ENCODE data around the gene ACVR1C. TPM values are rescaled to one million over a fixed set of nuclear protein-coding genes. Genes with fewer than 3 reads are reported as not detected.

The ACVR1C gene
- under 1 TPM in 1 of 2 donors, not detected in 1; 0.41 TPM for total RNA-seq

DNA sequence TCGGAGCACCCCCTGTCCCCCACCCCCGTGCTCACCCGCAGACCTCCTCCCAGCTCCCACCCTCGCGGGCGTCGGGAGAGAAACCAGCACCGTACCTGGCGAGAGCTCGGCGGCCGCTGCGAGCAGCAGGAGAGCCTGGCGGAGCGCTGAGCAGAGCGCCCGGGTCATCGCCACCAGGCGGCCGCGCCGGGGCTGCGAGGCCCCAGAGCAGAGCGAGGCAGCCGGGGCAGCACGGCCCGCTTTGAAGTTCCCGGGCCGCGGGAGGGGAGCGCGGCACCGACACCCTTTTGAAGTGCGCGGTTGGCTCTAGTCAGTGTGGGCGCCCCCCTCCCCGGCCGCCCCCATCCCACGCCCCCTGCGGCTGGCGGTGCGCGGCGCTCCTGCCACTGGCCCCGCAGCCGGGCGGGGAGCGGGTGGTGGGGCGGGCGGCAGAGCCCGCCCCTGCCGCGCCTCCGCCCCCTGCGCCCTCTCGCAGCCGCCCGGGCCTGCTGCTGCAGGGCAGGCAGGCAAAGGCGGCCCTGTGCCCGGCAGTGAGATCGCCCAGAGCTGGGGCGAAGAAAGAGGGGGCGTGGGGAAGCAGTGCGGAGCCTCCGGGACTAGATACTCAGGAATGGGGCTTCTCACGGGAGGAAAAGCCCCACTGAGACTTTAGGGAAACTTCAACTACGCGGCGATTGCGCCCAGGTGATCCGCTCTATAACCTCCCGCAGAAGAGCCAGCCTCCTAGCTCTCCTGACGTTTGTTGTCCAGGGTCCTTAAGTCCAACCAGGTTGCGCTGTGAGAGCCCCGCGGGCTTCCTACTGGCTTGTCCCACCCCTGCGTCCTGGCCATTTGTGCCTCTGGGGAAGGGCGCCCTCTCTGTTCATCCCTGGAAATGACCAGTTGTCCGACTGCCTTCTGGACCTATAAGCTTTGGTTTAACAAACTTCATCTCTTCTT, at the start of gene ACVR1C:
Gene ACVR1C, minus strand, starts transcription at position 388 of the 939 bp plus-strand sequence. Its CDS starts 220 bp downstream, at position 168.
- no peak for DNase-seq (ENCODE audit: low spot score)
- no peaks in the 10 kb centered on the region for H3K36me3 ChIP-seq
- H3K9me3 ChIP-seq: no peaks in the 10 kb centered on the region
- TF ChIP-seq, protein P1, sequence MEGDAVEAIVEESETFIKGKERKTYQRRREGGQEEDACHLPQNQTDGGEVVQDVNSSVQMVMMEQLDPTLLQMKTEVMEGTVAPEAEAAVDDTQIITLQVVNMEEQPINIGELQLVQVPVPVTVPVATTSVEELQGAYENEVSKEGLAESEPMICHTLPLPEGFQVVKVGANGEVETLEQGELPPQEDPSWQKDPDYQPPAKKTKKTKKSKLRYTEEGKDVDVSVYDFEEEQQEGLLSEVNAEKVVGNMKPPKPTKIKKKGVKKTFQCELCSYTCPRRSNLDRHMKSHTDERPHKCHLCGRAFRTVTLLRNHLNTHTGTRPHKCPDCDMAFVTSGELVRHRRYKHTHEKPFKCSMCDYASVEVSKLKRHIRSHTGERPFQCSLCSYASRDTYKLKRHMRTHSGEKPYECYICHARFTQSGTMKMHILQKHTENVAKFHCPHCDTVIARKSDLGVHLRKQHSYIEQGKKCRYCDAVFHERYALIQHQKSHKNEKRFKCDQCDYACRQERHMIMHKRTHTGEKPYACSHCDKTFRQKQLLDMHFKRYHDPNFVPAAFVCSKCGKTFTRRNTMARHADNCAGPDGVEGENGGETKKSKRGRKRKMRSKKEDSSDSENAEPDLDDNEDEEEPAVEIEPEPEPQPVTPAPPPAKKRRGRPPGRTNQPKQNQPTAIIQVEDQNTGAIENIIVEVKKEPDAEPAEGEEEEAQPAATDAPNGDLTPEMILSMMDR (IDR thresholded peaks at IDR 0.05): peak; percentile 44
- H3K27me3 ChIP-seq (replicated peaks; ENCODE audit: insufficient read depth): no peaks in the 10 kb centered on the region
- H3K27ac ChIP-seq: no peak within 1 kb of the TSS
- peak within 1 kb of the TSS; percentile 79 for H3K4me3 ChIP-seq
- peaks cover 10 to 11% of the 10 kb centered on the region in 2 donors for H3K4me1 ChIP-seq (ENCODE audit: control insufficient read depth in 1 of 2, low read depth in 2 of 2)
- no peak for ATAC-seq (ENCODE audit: insufficient number of reproducible peaks, low FRiP score, low read depth)

DNA sequence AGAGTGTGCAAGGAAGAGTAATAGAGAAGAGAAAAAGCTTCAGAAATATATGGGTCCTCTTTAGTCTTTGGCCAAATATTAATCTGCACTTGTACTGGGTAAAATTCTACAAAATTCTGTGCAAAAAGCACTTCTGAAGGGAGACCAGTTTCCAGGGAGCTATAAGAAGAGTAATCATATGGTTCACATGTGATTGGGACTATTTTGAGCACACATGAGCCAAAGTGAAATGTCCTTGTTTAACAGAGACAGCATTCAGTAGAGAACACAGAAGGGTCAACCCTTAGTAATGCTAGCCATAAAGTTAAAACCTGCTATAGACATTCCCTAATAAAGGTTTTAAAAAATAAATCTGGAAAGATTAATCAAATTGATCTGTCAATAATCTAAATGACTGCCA, 49.3 kb upstream of the ACVR1C start:
- ATAC-seq (ENCODE audit: insufficient number of reproducible peaks, low FRiP score, low read depth): no peak
- DNase-seq (ENCODE audit: low spot score): no peak
- no peaks in the 10 kb centered on the region for H3K36me3 ChIP-seq
- TF ChIP-seq, protein P1 (IDR thresholded peaks at IDR 0.05): no peak
- no peak overlapping the region for H3K4me3 ChIP-seq
- H3K9me3 ChIP-seq: no peaks in the 10 kb centered on the region
- no peaks in the 10 kb centered on the region for H3K27me3 ChIP-seq (replicated peaks; ENCODE audit: insufficient read depth)
- H3K27ac ChIP-seq: no peak overlapping the region
- H3K4me1 ChIP-seq (ENCODE audit: control insufficient read depth in 1 of 2, low read depth in 2 of 2): no peaks in the 10 kb centered on the region

DNA sequence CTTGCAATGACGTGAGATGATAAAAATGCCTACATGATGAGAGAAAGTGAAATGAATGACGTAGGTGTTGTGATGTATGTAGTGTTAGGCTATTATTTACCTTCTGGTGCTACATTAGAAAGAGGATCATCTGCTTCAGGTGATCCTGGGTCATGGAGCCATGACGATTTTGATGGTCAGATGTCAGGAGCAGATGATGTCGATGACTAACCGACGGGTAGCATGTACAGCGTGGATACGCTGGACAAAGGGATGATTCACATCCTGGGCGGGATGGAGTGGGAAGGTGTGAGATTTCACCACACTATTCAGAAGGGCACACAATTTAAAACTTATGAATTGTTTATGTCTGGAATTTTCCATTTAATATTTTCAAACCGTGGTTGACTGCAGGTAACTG, 43.5 kb upstream of the ACVR1C start:
- DNase-seq (ENCODE audit: low spot score): no peak
- no peaks in the 10 kb centered on the region for H3K27me3 ChIP-seq (replicated peaks; ENCODE audit: insufficient read depth)
- H3K9me3 ChIP-seq: no peaks in the 10 kb centered on the region
- no peak overlapping the region for H3K4me3 ChIP-seq
- no peak overlapping the region for H3K27ac ChIP-seq
- ATAC-seq (ENCODE audit: insufficient number of reproducible peaks, low FRiP score, low read depth): no peak
- H3K36me3 ChIP-seq: no peaks in the 10 kb centered on the region
- H3K4me1 ChIP-seq (ENCODE audit: control insufficient read depth in 1 of 2, low read depth in 2 of 2): no peaks in the 10 kb centered on the region
- TF ChIP-seq, protein P1 (IDR thresholded peaks at IDR 0.05): no peak

DNA sequence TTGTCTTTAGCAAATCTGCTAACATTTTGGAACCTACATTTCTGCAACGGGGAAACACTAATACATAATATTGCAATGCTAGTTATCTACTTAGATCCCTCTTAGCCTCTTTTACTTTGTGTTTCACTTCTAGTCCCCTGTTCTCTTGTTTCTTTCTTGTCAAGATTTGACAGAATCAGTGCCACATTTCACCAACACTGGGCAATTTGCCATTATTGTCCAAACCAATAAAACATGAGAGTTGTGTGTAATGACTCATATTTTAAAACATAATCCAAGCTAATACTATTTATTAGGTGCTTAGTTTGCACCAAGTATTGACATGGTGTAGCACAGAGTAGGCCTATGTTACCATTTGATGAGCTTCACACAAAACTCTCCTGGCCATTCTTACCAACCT, 33.7 kb upstream of the ACVR1C start:
- ATAC-seq (ENCODE audit: insufficient number of reproducible peaks, low FRiP score, low read depth): no peak
- Histone ChIP-seq H3K4me3 (no peak overlapping the region), H3K36me3 (no peaks in the 10 kb centered on the region), H3K4me1 (ENCODE audit: control insufficient read depth in 1 of 2, low read depth in 2 of 2) (no peaks in the 10 kb centered on the region), H3K9me3 (no peaks in the 10 kb centered on the region), H3K27ac (no peak overlapping the region), H3K27me3 (replicated peaks; ENCODE audit: insufficient read depth) (no peaks in the 10 kb centered on the region)
- DNase-seq (ENCODE audit: low spot score): no peak
- TF ChIP-seq, protein P1 (IDR thresholded peaks at IDR 0.05): no peak

DNA sequence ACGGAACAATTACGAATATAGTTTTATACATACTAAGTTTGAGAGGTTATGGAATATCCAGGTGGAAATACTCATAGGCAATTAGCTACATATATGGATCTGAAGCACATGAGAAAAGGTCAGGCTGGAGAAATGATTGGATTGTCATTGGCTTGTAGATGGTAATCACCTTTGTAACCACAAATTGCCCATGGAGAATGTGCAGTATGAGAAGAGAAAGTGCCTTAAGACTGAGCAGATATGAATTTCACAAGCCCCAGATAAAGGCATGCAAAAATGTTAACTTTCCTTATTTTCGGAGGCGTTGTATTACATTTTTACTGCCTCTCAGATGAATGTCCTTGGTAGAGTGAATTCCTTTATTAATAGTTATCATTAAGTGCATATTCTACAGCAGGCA, 33.1 kb upstream of the ACVR1C start:
- TF ChIP-seq, protein P1 (IDR thresholded peaks at IDR 0.05): no peak
- Histone ChIP-seq H3K27ac (no peak overlapping the region), H3K4me3 (no peak overlapping the region), H3K9me3 (no peaks in the 10 kb centered on the region), H3K4me1 (ENCODE audit: control insufficient read depth in 1 of 2, low read depth in 2 of 2) (no peaks in the 10 kb centered on the region), H3K36me3 (no peaks in the 10 kb centered on the region), H3K27me3 (replicated peaks; ENCODE audit: insufficient read depth) (no peaks in the 10 kb centered on the region)
- DNase-seq (ENCODE audit: low spot score): no peak
- ATAC-seq (ENCODE audit: insufficient number of reproducible peaks, low FRiP score, low read depth): no peak

Data from thoracic aorta (tissue), 2 donors.